ENCODE measurements around the gene PKDCC.
"Not testable (repeated sequence)": the region's sequence is repeated elsewhere in the genome, so short reads cannot be mapped to it uniquely, and the experiment has no call there.

Gene PKDCC

DNA sequence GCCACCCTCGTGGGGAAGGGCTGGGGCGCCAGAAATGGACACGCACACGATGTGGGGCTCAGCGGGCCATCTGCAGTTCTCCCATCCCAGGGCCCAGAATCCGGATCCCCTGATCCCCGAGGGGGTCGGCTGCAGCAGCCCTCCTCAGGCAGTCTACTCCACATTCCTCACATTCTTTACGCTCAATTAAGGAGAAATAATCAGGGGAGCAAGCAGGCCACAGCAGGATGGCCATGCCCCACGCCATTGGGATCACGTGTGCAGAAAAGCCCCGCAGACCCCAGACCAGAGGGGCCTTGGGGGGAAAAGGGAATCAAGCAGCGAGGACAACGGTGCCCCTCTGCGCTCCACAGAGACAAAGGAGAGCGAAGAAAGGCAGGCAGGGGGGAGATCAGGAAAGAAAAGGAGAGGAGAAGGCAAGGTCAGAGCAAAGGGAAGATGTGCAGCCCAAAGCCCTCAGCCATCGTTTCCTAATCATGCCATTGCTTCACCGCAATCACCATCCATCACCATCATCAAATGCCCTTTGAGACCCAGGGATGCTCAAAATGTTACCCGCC is 17.5 kb upstream of the PKDCC start:
- no peak for DNase-seq (ENCODE audit: low spot score)

DNA sequence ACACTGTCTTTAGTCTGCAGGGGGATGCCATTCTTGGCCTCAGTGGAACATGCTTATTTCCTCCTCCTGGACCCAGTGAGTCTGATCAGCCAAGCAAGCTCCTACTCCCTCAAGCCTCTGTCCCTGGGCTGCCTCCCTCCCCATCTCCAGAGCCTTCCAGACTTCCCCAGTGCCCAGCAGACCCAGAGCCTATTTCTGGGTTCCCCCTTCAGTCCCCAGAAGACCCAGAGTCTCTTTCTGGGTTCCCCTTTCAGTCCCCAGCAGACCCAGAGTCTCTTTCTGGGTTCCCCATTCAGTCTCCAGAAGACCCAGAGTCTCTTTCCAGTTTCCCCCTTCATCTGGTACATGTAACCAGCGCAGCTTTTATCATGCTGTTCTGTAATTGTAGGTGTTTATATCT is 17.0 kb upstream of the PKDCC start:
- no peak for DNase-seq (ENCODE audit: low spot score)

DNA sequence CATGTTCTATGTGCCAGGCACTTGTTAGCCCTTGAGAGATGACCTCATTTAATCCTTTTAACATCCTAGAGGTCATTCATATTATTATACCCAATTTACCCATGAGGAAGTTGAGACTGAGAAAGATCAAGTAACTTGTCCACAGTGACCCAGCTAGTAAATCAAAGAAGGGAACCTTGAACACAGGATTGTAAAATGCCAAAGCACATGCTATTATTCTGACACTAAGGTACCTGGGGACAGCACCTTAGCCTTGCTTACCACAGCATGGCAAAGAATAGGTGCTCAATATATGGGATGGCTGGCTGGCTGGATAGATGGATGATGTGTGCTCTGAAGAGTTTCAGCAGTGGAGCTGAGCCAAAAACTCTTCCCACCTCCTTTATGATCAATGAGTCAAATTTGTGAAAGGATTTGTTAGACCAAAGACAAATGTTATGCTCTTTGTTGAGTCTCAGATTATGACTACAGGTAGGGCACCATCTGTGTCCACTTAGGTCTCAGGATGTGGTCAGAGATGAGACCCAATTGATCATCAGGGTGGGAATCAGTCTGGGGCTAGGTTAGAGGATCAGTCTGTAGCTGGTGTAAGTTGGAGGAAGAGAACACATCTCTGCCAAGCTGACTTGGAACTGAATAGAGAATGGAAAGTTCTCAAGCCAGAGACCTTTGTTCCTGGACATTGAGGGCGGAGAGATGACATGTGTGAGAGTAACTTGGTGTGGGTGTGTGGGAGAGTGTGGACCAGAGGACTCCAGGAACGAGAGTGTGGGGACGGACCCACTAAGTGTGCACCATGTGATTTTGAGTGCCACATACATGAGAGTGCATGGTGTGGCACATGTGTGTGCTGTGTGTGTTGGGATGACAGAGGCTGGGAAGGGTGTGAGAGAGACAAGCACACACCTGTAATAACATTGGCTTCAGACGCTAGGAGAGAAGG is 16.3 kb upstream of the PKDCC start:
- DNase-seq (ENCODE audit: low spot score), result no peak

DNA sequence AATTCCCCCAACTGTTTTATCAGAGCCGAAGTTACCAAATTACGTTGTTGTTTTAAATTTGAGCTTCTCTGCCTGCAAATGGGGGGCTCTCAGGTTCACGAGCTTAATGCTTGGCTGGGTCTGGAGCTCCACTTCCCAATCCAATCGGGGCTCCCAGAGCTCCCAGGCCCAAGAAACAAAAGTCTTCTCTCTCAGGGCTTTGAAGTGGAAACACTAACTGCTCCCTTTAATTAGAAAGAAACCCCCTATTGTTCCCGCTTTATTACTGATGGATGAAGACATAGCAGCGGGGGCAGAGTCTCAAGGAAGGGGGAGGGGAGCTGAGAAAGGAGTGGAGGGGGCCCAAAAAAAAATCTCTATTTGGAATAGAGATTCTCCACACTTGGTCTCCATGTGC is 15.6 kb upstream of the PKDCC start:
- DNase-seq (ENCODE audit: low spot score), result no peak

DNA sequence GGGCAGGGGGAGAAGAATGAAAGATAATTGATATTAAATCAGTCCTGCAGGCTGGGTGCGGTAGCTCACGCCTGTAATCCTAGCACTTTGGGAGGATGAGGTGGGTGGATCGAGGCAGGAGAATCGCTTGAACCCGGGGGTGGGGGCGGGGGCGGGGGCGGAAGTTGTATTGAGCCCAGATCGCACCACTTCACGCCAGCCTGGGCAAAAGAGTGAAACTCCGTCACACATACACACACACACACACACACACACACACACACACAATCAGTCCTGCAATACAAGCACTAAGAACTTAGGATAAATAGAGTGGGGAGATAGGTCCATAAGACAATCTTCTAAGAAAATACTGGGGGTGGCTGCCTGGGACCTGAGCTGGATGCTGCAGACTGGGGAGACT is 15.1 kb upstream of the PKDCC start:
- DNase-seq (ENCODE audit: low spot score), result no peak

DNA sequence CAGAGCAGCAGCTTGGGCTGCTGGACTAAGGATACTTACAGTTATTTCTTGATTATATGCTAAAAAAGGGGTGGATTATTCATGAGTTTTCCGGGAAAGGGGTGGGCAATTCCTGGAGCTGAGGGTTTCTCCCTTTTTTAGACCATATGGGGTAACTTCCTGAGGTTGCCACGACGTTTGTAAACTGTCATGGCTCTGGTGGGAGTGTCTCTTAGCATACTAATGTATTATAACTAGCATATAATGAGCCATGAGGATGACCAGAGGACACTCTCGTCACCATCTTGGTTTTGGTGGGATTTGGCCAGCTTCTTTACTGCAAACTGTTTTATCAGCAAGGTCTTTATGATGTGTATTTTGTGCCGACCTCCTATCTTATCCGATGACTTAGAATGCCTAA is 13.7 kb upstream of the PKDCC start:
- not testable (repeated sequence) for DNase-seq (ENCODE audit: low spot score)

DNA sequence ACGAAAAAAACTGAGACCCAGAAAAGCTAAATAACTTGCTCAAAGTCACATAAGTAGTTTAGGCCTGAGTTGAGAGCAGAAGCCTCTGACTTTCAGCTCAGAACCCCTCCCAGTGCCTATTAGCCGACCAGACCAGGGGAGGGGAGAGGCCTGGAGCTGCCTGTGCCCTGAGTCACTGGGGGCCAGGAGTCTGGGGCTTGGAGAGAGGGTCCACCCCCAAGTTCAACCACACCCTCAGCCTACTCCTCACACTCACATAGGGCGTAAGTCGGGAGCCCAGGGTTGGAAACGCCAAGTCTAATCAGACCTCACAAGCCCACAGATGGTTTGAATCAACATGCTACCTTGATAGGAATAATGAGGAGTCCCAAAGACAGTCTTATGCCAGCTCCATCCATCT is 12.6 kb upstream of the PKDCC start:
- DNase-seq (ENCODE audit: low spot score), result no peak

DNA sequence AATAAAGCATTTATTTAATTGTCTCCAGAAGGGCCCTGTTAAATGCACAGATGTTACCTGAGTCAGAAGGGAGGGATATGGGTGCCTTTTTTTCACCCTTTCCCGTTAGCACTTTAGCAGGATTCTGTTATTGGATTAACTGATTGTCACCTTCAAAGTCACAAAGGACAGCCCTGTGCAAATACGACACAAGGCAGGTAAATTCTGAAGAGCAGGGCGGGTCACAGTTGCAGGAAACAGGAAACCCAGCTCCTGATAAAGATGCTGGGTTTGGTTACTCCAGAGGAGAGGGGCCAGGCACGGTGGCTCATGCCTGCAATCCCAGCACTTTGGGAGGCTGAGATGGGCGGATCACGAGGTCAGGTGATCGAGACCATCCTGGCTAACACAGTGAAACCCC is 11.4 kb upstream of the PKDCC start:
- no peak for DNase-seq (ENCODE audit: low spot score)

DNA sequence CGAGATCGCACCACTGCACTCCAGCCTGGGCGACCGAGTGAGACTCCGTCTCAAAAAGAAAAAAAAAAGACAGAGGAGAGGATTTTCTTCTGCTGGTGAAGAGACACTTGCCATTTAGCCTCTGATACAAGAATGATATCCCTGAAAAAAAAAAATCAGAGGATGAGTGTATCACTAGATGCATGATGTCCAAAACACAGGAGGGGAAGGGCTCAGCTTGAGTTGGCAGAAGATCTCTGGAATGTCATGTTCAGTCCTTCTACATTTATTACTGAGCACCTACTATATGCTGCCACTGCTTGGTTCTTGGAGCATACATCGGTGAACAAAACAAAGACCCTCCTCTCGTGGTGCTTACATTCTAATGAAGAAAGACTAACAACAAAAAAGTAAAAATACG is 10.9 kb upstream of the PKDCC start:
- no peak for DNase-seq (ENCODE audit: low spot score)

DNA sequence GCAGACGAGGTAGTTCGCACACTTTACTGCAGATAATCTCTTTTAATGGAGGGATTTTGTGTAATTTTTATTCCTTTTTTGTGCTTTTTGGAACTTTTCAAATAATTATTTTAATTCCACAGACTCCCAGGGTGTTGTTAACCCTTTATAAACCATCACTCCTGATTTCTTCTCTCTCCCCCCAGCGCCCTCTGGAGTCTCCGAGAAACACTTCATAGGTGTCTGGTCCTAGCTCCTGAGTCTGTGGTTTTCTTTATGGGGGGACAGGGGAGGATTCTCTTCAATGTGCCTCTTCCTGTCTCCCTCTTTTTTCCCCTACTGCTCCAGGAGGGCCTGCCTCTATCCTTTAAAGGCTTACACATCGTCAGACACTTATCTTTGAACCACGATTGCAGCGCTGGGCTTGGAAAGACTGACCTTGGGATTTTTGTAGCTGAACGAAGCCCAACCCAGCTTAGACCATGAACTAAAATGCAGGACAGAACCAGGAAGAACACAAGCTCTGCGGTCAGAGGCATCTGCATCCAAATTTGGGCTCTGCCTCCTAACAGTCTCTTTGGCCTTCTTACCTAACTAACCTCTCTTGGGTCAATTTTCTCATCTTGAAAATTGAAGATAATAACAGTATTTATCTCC is 7.1 kb upstream of the PKDCC start:
- no peak for DNase-seq (ENCODE audit: low spot score)

DNA sequence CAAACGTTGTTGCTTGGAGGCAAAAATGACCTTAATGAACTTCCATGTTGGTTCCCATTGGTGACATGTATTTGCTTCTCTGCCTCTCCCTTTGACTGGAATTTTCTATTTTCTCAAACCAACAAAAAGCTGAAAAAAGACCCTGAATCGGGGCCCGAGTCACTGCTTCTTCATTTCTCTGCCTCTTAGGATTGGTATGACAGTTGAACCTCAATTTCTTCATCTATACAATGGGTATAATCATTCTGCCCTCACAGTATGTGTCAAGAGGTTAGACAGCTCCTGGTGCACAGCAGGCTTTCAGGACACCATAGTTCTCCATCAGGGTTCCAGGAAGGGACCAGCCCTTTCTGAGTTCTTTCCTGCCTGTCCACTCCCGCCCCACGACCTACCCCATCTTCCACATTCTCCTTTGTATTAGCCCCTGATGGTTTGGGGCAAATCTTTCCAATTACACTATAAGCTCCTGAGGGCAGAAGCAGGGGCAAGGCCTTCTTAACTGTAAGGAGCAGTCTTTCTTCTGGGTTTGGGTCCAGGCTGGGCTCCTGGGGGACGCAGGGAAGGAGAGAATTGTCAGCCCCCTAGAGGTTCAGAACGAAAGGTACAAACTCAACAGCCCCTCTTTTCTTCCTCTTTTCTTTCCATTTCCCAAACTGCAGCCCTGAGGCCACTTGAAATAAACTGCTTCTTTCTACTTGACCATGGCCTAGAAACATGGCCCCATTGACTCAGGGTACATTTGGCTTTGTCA is 6.3 kb upstream of the PKDCC start:
- DNase-seq (ENCODE audit: low spot score), result no peak

DNA sequence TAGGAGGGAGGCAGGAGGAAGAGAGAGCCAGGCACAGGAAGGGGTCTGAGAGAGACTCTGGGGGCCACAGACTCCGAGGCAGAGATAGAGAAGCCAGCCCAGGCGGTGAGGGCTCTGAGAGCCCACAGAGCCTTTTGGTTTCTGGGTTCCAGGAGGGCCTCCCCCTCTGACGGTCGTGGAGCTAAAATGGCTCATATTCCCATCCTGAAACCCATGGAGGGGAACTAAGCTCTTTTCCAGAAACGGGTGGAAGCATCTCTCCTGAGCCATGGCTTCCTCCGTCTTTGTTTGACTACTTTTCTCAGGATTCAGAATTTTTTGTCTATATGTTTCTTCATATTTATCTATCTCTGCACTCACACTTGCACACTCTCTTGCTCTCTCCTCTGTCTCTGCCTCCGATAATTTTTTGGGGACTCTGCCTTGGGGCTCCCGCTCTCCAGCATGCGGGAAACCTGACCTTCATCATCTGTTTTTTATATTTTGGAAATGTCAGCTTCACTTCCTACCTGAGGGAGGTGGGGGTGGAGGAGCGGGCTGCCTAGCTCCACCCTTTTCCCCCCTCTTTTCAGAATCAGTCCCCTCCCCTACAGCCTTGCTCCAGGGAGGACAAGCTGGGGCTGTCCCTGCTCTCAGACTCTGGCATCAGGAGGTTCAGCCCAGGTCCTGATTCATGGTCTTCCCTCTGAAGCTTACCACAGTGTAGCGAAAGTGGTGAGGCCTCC is 5.0 kb upstream of the PKDCC start:
- DNase-seq (ENCODE audit: low spot score), result no peak

DNA sequence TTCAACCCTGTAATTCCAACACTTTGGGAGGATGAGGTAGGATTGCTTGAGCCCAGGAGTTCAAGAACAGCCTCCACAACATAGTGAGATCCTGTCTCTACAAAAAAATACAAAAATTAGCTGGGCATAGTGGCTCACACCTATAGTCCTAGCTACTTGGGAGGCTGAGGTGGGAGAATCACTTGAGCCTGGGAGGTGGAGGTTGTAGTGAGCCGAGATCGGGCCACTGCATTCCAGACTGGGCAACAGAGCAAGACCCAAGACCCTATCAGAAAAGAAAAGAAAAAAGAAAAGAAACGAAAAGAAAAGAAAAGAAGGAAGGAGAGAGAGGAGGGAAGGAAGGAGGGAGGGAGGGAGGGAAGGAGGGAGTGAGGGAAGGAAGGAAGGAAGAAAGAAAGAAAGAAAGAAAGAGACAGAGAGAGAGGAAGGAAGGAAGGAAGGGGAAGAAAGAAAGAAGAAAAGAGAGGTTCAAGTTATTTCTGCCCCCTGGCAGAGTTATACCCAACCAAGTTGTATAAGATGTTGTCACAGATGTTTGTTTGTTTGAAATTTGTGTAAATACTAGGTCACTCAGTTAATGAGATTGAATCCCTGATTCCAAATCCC is 3.9 kb upstream of the PKDCC start:
- DNase-seq (ENCODE audit: low spot score), result no peak

DNA sequence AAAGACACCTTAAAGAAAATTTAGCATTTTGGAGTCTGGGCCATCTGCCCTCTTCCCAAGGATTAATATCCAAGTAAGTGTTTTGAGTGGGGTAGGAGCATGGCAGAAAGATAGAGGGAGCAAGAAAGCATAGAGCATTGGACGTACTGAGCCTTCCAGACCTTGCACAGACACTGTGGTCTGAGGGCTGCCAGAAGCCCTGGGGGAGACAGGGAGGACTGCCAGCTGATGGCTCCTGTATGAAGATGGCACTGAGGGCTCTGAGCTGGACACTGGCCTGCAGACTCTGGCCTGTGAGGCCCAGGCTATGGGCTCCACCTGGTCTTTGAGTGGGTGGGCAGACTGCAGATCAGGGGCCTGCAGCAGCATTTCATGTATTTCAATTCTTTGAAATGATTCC is 2.9 kb upstream of the PKDCC start:
- DNase-seq (ENCODE audit: low spot score), result no peak

DNA sequence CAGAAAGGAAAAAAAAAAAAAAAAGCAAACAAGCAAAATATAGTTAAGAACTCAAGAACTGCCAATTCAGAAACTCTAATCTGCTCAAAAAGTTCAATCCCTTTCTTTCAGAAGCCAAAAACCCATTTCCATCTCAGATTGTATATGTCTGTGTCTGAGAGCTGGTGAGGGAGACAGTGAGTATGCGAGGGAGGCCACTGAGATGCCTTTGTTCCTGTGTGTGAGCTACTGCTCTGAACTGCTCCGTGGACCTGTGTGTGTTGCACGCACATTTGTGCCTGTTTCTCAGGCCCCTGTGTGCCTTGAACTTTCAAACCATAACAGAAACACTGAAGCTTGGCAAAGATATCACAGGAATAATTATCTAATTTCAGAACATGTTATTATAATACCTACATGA is 2.5 kb upstream of the PKDCC start:
- no peak for DNase-seq (ENCODE audit: low spot score)

DNA sequence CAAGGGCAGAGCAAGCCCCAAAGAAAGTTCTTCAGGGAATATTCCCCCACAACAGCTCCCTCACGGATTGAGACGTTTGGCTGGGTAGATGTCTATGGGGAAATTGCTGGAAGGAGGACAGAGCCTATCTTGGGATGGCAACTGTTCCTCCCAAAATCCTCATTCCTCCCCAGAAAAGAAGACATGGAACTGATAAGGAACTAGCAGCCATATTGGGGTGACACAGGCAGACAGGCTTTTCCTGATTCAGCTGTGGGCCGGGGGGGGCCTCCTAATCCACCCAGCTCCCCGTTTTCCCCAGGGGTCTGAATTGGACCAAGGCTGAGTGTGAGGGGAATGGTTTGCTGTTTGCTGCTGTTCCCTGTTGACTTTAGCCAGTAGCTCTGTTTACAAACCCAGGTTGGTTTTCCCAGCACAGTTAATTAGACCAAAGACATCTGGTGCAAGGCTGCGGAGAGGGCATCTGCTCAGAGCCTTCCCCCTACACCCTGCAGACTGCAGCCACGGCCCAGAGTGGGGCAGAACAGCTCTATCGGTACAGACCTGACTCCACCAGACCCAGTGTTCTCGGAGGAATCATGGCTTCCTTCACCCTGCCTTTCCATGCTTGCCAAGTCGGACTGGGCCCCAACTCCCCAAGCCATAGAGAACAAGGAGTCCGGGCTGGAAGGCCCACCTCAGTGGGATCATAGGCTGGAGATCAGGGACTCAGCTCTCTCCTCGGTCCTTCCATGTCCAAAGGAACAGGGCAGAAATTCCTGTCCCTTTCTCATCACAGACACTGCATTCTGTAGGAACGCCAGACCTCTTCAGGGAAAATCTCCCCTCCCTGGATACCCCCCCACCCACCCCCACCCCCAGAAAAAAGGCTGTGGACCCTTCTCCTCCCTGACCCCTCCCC is 1.7 kb upstream of the PKDCC start:
- no peak for DNase-seq (ENCODE audit: low spot score)

DNA sequence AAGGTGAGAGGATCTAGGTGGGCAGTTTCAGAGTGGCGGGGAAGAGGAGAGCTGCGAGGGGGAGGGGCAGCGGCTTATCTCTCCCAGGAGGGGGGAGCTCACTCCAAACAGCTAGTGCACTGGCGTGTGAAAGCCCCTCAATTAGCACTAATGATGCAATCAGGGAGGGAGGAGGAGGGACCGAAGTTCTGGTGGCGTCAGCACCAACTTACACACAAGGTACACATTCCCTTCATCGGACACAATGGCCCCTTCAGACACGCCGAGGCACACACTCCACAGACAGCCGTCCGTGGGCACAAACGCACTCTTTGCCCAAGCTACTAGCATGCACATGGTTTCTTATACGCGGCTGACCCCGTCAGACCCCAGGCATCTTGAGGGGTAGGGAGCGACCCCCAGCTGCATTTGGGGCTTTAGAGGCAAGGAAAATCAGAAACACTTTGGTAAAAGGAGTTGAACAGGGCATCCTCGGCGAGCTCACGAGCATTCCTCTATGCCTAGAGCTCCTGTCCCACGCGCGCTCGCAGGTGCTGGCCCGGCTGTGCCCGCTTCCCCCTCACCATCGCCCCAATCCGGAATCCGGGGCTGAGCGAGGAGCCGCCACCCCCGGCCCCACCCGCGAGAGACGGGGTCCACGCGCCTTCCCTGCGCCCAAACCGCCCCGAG is 868 bp upstream of the PKDCC start:
- no peak for DNase-seq (ENCODE audit: low spot score)

DNA sequence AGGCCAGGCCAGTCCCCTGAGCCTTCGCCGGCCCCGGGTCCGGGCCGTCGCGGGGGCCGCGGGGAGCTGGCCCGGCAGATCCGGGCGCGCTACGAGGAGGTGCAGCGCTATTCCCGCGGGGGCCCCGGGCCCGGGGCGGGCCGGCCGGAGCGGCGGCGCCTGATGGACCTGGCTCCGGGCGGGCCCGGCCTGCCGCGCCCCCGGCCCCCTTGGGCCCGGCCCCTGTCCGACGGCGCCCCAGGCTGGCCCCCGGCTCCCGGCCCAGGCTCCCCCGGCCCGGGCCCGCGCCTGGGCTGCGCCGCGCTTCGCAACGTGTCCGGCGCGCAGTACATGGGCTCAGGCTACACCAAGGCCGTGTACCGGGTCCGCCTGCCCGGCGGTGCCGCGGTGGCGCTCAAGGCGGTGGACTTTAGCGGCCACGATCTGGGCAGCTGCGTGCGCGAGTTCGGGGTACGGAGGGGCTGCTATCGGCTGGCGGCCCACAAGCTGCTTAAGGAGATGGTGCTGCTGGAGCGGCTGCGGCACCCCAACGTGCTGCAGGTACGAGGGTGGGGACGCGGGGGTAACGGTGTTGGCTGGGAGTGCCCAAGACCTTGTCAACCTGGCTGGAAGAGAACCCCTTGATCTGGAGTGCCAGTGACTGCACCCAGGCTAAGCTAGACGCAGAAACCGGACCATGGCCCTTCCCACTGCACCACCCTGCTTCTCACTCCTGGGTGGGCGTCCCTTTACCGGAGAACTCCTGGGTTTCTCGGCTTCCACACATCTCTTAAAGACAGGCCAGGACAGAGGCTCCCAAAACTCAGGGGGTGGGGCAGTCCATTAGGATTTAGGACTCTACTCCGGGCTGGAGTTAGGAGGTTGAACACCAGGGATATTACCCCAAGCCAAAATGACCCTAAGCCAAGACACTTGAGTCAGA is 739 bp downstream of the PKDCC start:
- DNase-seq (ENCODE audit: low spot score), result no peak
